ENCODE results near the gene DNAJC17.

The DNAJC17 gene

GRCh38 chr15:40736575-40736974 is 70.7 kb downstream of the DNAJC17 start:
- H3K4me2 ChIP-seq (ENCODE audit: low read length): no peak overlapping the region

GRCh38 chr15:40731034-40731433 is 76.2 kb downstream of the DNAJC17 start:
- H3K9ac ChIP-seq (ENCODE audit: low read length): no peak overlapping the region
- H2AFZ ChIP-seq (ENCODE audit: low read length): no peak overlapping the region
- no peaks in the 10 kb centered on the region for H3K27me3 ChIP-seq (ENCODE audit: insufficient read depth, low read length)
- H3F3A ChIP-seq (ENCODE audit: insufficient read depth, low read length): no peaks in the 10 kb centered on the region; the same call in 1 of the 2 replicates
- H3K36me3 ChIP-seq (ENCODE audit: insufficient read depth, low read length): peaks cover 71% of the 10 kb centered on the region
- no peaks in the 10 kb centered on the region for H3K9me3 ChIP-seq (ENCODE audit: low read length)
- no peaks in the 10 kb centered on the region for H3K79me2 ChIP-seq (ENCODE audit: insufficient read depth, low read length)
- no peaks in the 10 kb centered on the region for H3K9me2 ChIP-seq (ENCODE audit: low read depth, low read length)
- H3K4me1 ChIP-seq (ENCODE audit: insufficient read depth, low read length, severe bottlenecking): no peaks in the 10 kb centered on the region
- TF ChIP-seq CTCF (IDR thresholded peaks at IDR 0.05; ENCODE audit: low read length) (no peak), EZH2 (IDR thresholded peaks at IDR 0.05; ENCODE audit: borderline replicate concordance, low read length) (no peak)
- H3K4me3 ChIP-seq (ENCODE audit: low read depth, low read length, poor library complexity, severe bottlenecking): no peak overlapping the region
- H3K27ac ChIP-seq (ENCODE audit: low read depth, low read length, poor library complexity, severe bottlenecking): no peak overlapping the region
- no peak overlapping the region for H3K4me2 ChIP-seq (ENCODE audit: low read length)
- H4K20me1 ChIP-seq (ENCODE audit: insufficient read depth, low read length): no peaks in the 10 kb centered on the region

More at GRCh38 chr15:40736575-40736974, 70.7 kb downstream of the DNAJC17 start:
- Histone ChIP-seq H3K4me3 (ENCODE audit: low read depth, low read length, poor library complexity, severe bottlenecking) (no peak overlapping the region), H3K9me3 (ENCODE audit: low read length) (no peaks in the 10 kb centered on the region), H3K9me2 (ENCODE audit: low read depth, low read length) (no peaks in the 10 kb centered on the region), H3F3A (ENCODE audit: insufficient read depth, low read length) (no peaks in the 10 kb centered on the region), H3K9ac (ENCODE audit: low read length) (no peak overlapping the region), H3K27ac (ENCODE audit: low read depth, low read length, poor library complexity, severe bottlenecking) (no peak overlapping the region), H3K4me1 (ENCODE audit: insufficient read depth, low read length, severe bottlenecking) (no peaks in the 10 kb centered on the region), H2AFZ (ENCODE audit: low read length) (no peak overlapping the region), H4K20me1 (ENCODE audit: insufficient read depth, low read length) (no peaks in the 10 kb centered on the region), H3K27me3 (ENCODE audit: insufficient read depth, low read length) (no peaks in the 10 kb centered on the region), H3K79me2 (ENCODE audit: insufficient read depth, low read length) (no peaks in the 10 kb centered on the region), H3K36me3 (ENCODE audit: insufficient read depth, low read length) (peaks cover 93% of the 10 kb centered on the region)
- TF ChIP-seq EZH2 (IDR thresholded peaks at IDR 0.05; ENCODE audit: borderline replicate concordance, low read length) (no peak), CTCF (IDR thresholded peaks at IDR 0.05; ENCODE audit: low read length) (no peak)

GRCh38 chr15:40723919-40724318 is 83.4 kb downstream of the DNAJC17 start:
- no peaks in the 10 kb centered on the region for H3K9me3 ChIP-seq (ENCODE audit: low read length)
- no peaks in the 10 kb centered on the region for H4K20me1 ChIP-seq (ENCODE audit: insufficient read depth, low read length)
- H3K27ac ChIP-seq (ENCODE audit: low read depth, low read length, poor library complexity, severe bottlenecking): no peak overlapping the region
- H3F3A ChIP-seq (ENCODE audit: insufficient read depth, low read length): no peaks in the 10 kb centered on the region
- H3K4me1 ChIP-seq (ENCODE audit: insufficient read depth, low read length, severe bottlenecking): no peaks in the 10 kb centered on the region
- no peak overlapping the region for H3K4me2 ChIP-seq (ENCODE audit: low read length)
- H3K79me2 ChIP-seq (ENCODE audit: insufficient read depth, low read length): no peaks in the 10 kb centered on the region
- H2AFZ ChIP-seq (ENCODE audit: low read length): no peak overlapping the region
- no peak for TF ChIP-seq EZH2 (IDR thresholded peaks at IDR 0.05; ENCODE audit: borderline replicate concordance, low read length)
- no peak for TF ChIP-seq CTCF (IDR thresholded peaks at IDR 0.05; ENCODE audit: low read length)
- peaks cover 58% of the 10 kb centered on the region for H3K36me3 ChIP-seq (ENCODE audit: insufficient read depth, low read length)
- no peak overlapping the region for H3K4me3 ChIP-seq (ENCODE audit: low read depth, low read length, poor library complexity, severe bottlenecking)
- H3K9me2 ChIP-seq (ENCODE audit: low read depth, low read length): no peaks in the 10 kb centered on the region
- no peaks in the 10 kb centered on the region for H3K27me3 ChIP-seq (ENCODE audit: insufficient read depth, low read length)
- H3K9ac ChIP-seq (ENCODE audit: low read length): no peak overlapping the region

All from OCI-LY1 (cell line).